OCI-LY1 (cell line): ENCODE results near the gene CDKL5.

Experiments used
- CTCF ChIP-seq: fragments of 200-600 bp; sonication (generic), shearing (Covaris generic); IDR thresholded peaks from 2 replicates; pipeline ENCODE4 v1.5.1; 2017; ENCODE audit warnings: mild to moderate bottlenecking, antibody characterized with exemption, low read length, moderate library complexity, mixed read lengths
- EZH2 ChIP-seq: fragments of 200-600 bp; sonication (generic), shearing (Covaris generic); IDR thresholded peaks from 2 replicates; pipeline ENCODE4 v1.8.0; 2017; ENCODE audit warnings: borderline replicate concordance, mixed run types, mild to moderate bottlenecking, antibody characterized with exemption, low read length, moderate library complexity, mixed read lengths

DNA sequence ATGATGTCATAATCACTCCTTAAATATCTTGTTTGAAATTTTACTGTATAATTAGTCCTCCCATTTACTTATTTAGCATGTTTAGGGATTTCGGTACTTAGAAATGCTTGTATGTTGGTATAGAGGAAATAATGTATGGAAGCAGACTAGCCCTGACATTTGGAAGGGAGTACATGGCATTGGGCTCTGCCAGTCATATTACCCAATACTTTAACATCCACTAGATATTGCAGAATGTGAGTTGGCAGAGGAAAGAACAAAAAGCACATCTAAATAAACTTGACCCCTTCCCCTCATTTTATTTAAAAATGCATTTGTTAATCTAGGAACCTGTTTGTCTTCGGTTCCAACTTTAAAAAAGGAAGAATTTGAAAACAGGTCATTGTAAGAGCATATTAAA is 168.7 kb downstream of the CDKL5 start:
- no peak for TF ChIP-seq CTCF
- no peak for TF ChIP-seq EZH2
